IMR-90 (cell line): ENCODE measurements around the gene SPATA13. TPM values are rescaled to one million over a fixed set of nuclear protein-coding genes. Genes with fewer than 3 reads are reported as not detected.

ENCODE experiments used
- ATAC-seq: fragments of 200-7000 bp; cut with Tn5 transposase; 2 replicates; pipeline ENCODE4 v1.9.1; 2020; ENCODE audit warnings: low read depth, mild to moderate bottlenecking, moderate library complexity
- BruUV-seq: library from RNA; stranded (reverse); fragments of 400-500 nt; replicated peaks from 2 replicates; lab custom pipeline; 2021; lab: Mats Ljungman, UMichigan
- CTCF ChIA-PET: fragments of 300-600 bp; formaldehyde crosslinking; extraction: SDS; loops from one replicate; lab custom pipeline; 2021; ENCODE audit warnings: antibody characterized with exemption; lab: Yijun Ruan, JAX
- POLR2A ChIA-PET: fragments of 300-600 bp; sonication (Branson Sonifier 250); formaldehyde crosslinking; loops from one replicate; lab custom pipeline; 2022; ENCODE audit warnings: antibody characterized with exemption; ENCODE audit not compliant: unreplicated experiment; lab: Charles Lee
- DNase-seq: peaks from one replicate; pipeline ENCODE4 v3.0.0; 2013
- H2AFZ ChIP-seq: replicated peaks from 2 replicates; pipeline ENCODE3; 2013; ENCODE audit warnings: low read length, mild to moderate bottlenecking; ENCODE audit not compliant: poor library complexity
- H2AK5ac ChIP-seq: 2 replicates; pipeline ENCODE4 v1.6.1; 2013; ENCODE audit warnings: low read depth, low read length, inconsistent platforms
- H2AK9ac ChIP-seq: replicated peaks from 2 replicates; pipeline ENCODE3; 2013; ENCODE audit warnings: mild to moderate bottlenecking, low read depth, low read length, moderate library complexity; ENCODE audit not compliant: poor library complexity
- H2BK120ac ChIP-seq: 2 replicates; pipeline ENCODE4 v1.6.1; 2013; ENCODE audit warnings: low read depth, low read length, inconsistent platforms
- H2BK15ac ChIP-seq: 3 replicates; pipeline ENCODE4 v1.6.1; 2013; ENCODE audit warnings: low read depth, low read length, inconsistent platforms
- H2BK20ac ChIP-seq: 2 replicates; pipeline ENCODE4 v1.6.1; 2013; ENCODE audit warnings: low read depth, mild to moderate bottlenecking, inconsistent platforms, low read length, moderate library complexity
- H2BK5ac ChIP-seq: 2 replicates; pipeline ENCODE4 v1.6.1; 2013; ENCODE audit warnings: mild to moderate bottlenecking, low read depth, low read length, inconsistent platforms; ENCODE audit not compliant: poor library complexity, severe bottlenecking
- H3K14ac ChIP-seq: replicated peaks from 2 replicates; pipeline ENCODE4 v1.6.1; 2013; ENCODE audit warnings: low read depth, low read length, inconsistent platforms
- H3K18ac ChIP-seq: 2 replicates; pipeline ENCODE4 v1.6.1; 2013; ENCODE audit warnings: low read depth, low read length, control low read depth
- H3K23ac ChIP-seq: 2 replicates; pipeline ENCODE4 v1.6.1; 2013; ENCODE audit warnings: low read depth, low read length, inconsistent platforms
- H3K27ac ChIP-seq: 2 replicates; pipeline ENCODE4 v1.5.1; 2013; ENCODE audit warnings: mild to moderate bottlenecking, control low read depth, low read length; ENCODE audit not compliant: insufficient read depth
- H3K27me3 ChIP-seq: 2 replicates; pipeline ENCODE4 v1.6.1; 2013; ENCODE audit warnings: low read length; ENCODE audit not compliant: control insufficient read depth, insufficient read depth
- H3K36me3 ChIP-seq: 2 replicates; pipeline ENCODE4 v1.6.1; 2013; ENCODE audit warnings: low read length, mixed read lengths; ENCODE audit not compliant: control insufficient read depth, insufficient read depth
- H3K4ac ChIP-seq: 2 replicates; pipeline ENCODE4 v1.6.1; 2013; ENCODE audit warnings: low read depth, low read length, inconsistent platforms
- H3K4me1 ChIP-seq: 2 replicates; pipeline ENCODE4 v1.6.1; 2013; ENCODE audit warnings: low read length, mixed read lengths; ENCODE audit not compliant: control insufficient read depth, insufficient read depth
- H3K4me2 ChIP-seq: 2 replicates; pipeline ENCODE4 v1.6.1; 2013; ENCODE audit warnings: low read depth, mild to moderate bottlenecking, control low read depth, low read length, moderate library complexity
- H3K4me3 ChIP-seq: 2 replicates; pipeline ENCODE4 v1.5.1; 2013; ENCODE audit warnings: low read depth, mild to moderate bottlenecking, control low read depth, low read length, moderate library complexity; ENCODE audit not compliant: insufficient read depth
- H3K56ac ChIP-seq: 2 replicates; pipeline ENCODE4 v1.6.1; 2013; ENCODE audit warnings: low read length, inconsistent platforms; ENCODE audit not compliant: insufficient read depth; ENCODE audit errors: extremely low read depth
- H3K79me1 ChIP-seq, 2 experiments: 2 replicates each; pipeline ENCODE4 v1.6.1; 2013; ENCODE audit warnings: low read length in 2 of 2, inconsistent platforms in 1 of 2, low read depth in 1 of 2
- H3K9ac ChIP-seq: 2 replicates; pipeline ENCODE4 v1.6.1; 2013; ENCODE audit warnings: low read depth, low read length, control low read depth
- H3K9me1 ChIP-seq: 2 replicates; pipeline ENCODE4 v1.6.1; 2013; ENCODE audit warnings: low read length, inconsistent platforms; ENCODE audit not compliant: insufficient read depth
- H3K9me3 ChIP-seq: 2 replicates; pipeline ENCODE4 v1.6.1; 2013; ENCODE audit warnings: low read length; ENCODE audit not compliant: control insufficient read depth, insufficient read depth
- H4K20me1 ChIP-seq: 2 replicates; pipeline ENCODE4 v1.6.1; 2013; ENCODE audit warnings: low read length, inconsistent platforms; ENCODE audit not compliant: insufficient read depth
- H4K5ac ChIP-seq: 2 replicates; pipeline ENCODE4 v1.6.1; 2013; ENCODE audit warnings: mild to moderate bottlenecking, low read depth, low read length, control low read depth
- H4K8ac ChIP-seq, 2 experiments: 2 replicates each; pipeline ENCODE4 v1.6.1; 2013; ENCODE audit warnings: low read depth in 2 of 2, low read length in 2 of 2, control low read depth in 1 of 2, inconsistent platforms in 1 of 2
- H4K91ac ChIP-seq: 2 replicates; pipeline ENCODE4 v1.6.1; 2013; ENCODE audit warnings: low read depth, low read length, inconsistent platforms; ENCODE audit not compliant: insufficient read depth
- MAFK ChIP-seq: IDR thresholded peaks from 2 replicates; pipeline ENCODE4 v1.6.1; 2012; ENCODE audit warnings: low read depth, low read length, improper control_type of control experiment
- RCOR1 ChIP-seq: IDR thresholded peaks from 2 replicates; pipeline ENCODE4 v1.6.1; 2012; ENCODE audit warnings: mild to moderate bottlenecking, low read length, improper control_type of control experiment; ENCODE audit not compliant: insufficient replicate concordance
- WGBS, 2 experiments: methylation state at CpG; one replicate each; pipeline versions ENCODE4 v1.1.5 to v1.1.7; 2013; ENCODE audit warnings: missing lambda C conversion rate in 2 of 2; ENCODE audit not compliant: insufficient read length in 1 of 2; ENCODE audit errors: extremely low coverage in 2 of 2; 5-methylcytosine and 5-hydroxymethylcytosine counted together
- dilution Hi-C: fragments of 300-500 bp; cut with HindIII; formaldehyde crosslinking; loops from one replicate; pipeline ENCODE4 v1.14.3; 2018; ENCODE audit warnings: low sequenced_read_pairs; ENCODE audit not compliant: unreplicated experiment
- in situ Hi-C: fragments of 300-500 bp; cut with MboI; formaldehyde crosslinking; loops from 3 replicates; pipeline ENCODE4 v1.14.3; 2019; ENCODE audit warnings: low sequenced_read_pairs, inconsistent platforms, mixed read lengths
- intact Hi-C: fragments of 100-400 bp; cut with micrococcal nuclease; formaldehyde crosslinking; loops from 2 replicates; pipeline ENCODE4 v1.10.0; 2022
- polyA plus RNA-seq, 3 experiments: library from polyadenylated mRNA; depleted of rRNA; stranded (reverse); fragments of >200 nt; gene quantifications; 2 replicates each; pipeline ENCODE4 v1.2.3, GENCODE V29; 2012; ENCODE audit warnings: low replicate concordance in 1 of 3
- total RNA-seq: library from RNA; depleted of rRNA; stranded (reverse); fragments of >200 nt; gene quantifications from 2 replicates; pipeline ENCODE4 v1.2.3, GENCODE V29; 2012

SPATA13 gene
- total and polyA plus RNA-seq, 2 of the 4 experiments (the other 2 are of a cell fraction) = 10.5 to 12.5 TPM

- no peak for DNase-seq
- no TSS peak for BruUV-seq
- CTCF ChIA-PET = no interaction called here
Measured at GRCh38 chr13:24209138-24209537, 48.6 kb downstream of the SPATA13 start.

More at GRCh38 chr13:24209138-24209537, 48.6 kb downstream of the SPATA13 start:
- H2BK120ac ChIP-seq = no peak overlapping the region
- no peak overlapping the region for H3K18ac ChIP-seq
- no peak overlapping the region for H2AK5ac ChIP-seq
- POLR2A ChIA-PET = no interaction called here
- H3K27ac ChIP-seq = no peak overlapping the region
- no CpG with 5 or more reads among the region's 5 CpGs for WGBS, 2 experiments
- peak; percentile 82 for TF ChIP-seq MAFK
- no peak for TF ChIP-seq RCOR1
- no peak overlapping the region; the same call in 1 of the 2 replicates for H2BK20ac ChIP-seq
- H3K23ac ChIP-seq = no peak overlapping the region
- H3K4me1 ChIP-seq = peaks cover 3% of the 10 kb centered on the region; the same call in 1 of the 2 replicates
- H3K4ac ChIP-seq = peak overlapping the region; percentile 53; the same call in 1 of the 2 replicates
- H2BK5ac ChIP-seq = no peak overlapping the region
- peaks cover 14% of the 10 kb centered on the region for H4K20me1 ChIP-seq
- H3K9me3 ChIP-seq = no peaks in the 10 kb centered on the region
- H3K14ac ChIP-seq = no peak overlapping the region
- H3K36me3 ChIP-seq = no peaks in the 10 kb centered on the region
- in situ Hi-C loops (no loop called here), dilution Hi-C loops (no loop called here), intact Hi-C loops (no loop called here)
- H4K5ac ChIP-seq = no peak overlapping the region
- no peak overlapping the region for H3K4me2 ChIP-seq
- peaks cover 34 to 58% of the 10 kb centered on the region in 2 experiments for H3K79me1 ChIP-seq
- H3K27me3 ChIP-seq = no peaks in the 10 kb centered on the region
- no peak overlapping the region for H3K4me3 ChIP-seq
- H3K9me1 ChIP-seq = peaks cover 18% of the 10 kb centered on the region
- no peak overlapping the region for H2AK9ac ChIP-seq
- no peak overlapping the region for H3K9ac ChIP-seq
- H4K8ac ChIP-seq = no peak overlapping the region
- peak overlapping the region; percentile 36 for H4K91ac ChIP-seq
- ATAC-seq = no peak
- H2BK15ac ChIP-seq = 0 out of 3 replicates have a peak overlapping the region, but pooled peaks have one; percentile 42
- H3K56ac ChIP-seq = no peak overlapping the region
- H2AFZ ChIP-seq = no peak overlapping the region
